Right lobe of liver (tissue), 6 donors: Measurements from ENCODE around the gene IDI1. TPM values are rescaled to one million over a fixed set of nuclear protein-coding genes. Genes with fewer than 3 reads are reported as not detected.
A peak's percentile ranks its signal among the peaks of the same experiment; 100 is the strongest.

Source experiments
- ATAC-seq, 4 donors: fragments of 200-7000 bp; cut with Tn5 transposase; one replicate each; pipeline ENCODE4 v1.9.1; 2020; ENCODE audit warnings: mild to moderate bottlenecking in 4 of 4, moderate library complexity in 4 of 4
- DNase-seq, 3 donors: peaks; one replicate each; pipeline ENCODE4 v3.0.0-alpha.2; 2020
- H3K27ac ChIP-seq, 3 donors: fragments of 200-600 bp; one replicate each; pipeline ENCODE4 v1.8.0; 2022
- H3K27me3 ChIP-seq, 2 donors: fragments of 200-600 bp; one replicate each; pipeline ENCODE4 v1.8.0; 2022
- H3K36me3 ChIP-seq, 4 donors: fragments of 200-600 bp; sonication (generic) in 1 of 4; one replicate each; pipeline versions ENCODE4 v1.5.1 to v1.8.0; 2017 to 2022; ENCODE audit warnings: control low read depth in 1 of 4
- H3K4me1 ChIP-seq, 4 donors: fragments of 200-600 bp; sonication (generic) in 1 of 4; one replicate each; pipeline versions ENCODE4 v1.5.1 to v1.8.0; 2017 to 2022; ENCODE audit warnings: control low read depth in 1 of 4
- H3K4me3 ChIP-seq, 3 donors: fragments of 200-600 bp; one replicate each; pipeline ENCODE4 v1.8.0; 2022
- H3K9me3 ChIP-seq, 4 donors: fragments of 200-600 bp; sonication (generic) in 1 of 4; one replicate each; pipeline versions ENCODE4 v1.5.1 to v1.8.0; 2017 to 2022; ENCODE audit warnings: control low read depth in 1 of 4
- POLR2A ChIP-seq: fragments of 450-650 bp; IDR thresholded peaks from one replicate; pipeline ENCODE4 v1.6.1; 2017; ENCODE audit warnings: antibody characterized with exemption, mild to moderate bottlenecking
- WGBS: methylation state at CpG from one replicate; pipeline ENCODE4 v1.1.6; 2018; ENCODE audit warnings: low coverage, low lambda C conversion rate; ENCODE audit not compliant: insufficient coverage; ENCODE audit errors: missing lambda C conversion rate; 5-methylcytosine and 5-hydroxymethylcytosine counted together
- intact Hi-C, 2 donors: fragments of 100-400 bp; cut with DNase I; formaldehyde crosslinking; loops; one replicate each; pipeline versions ENCODE4 v1.11.2 to v1.14.1; 2022
- total RNA-seq, 6 experiments: library from RNA; depleted of rRNA in 2 of 6; stranded (reverse); fragments of >200 nt in 2 of 6; fragmentation: NEBNext Ultra II Directional in 3 of 6; extraction: Animal tissue kit (Norgen Biotek cat#: 25700) in 3 of 6; gene quantifications; one replicate each; pipeline versions ENCODE4 v1.1.0 to v1.2.4, GENCODE V29; 2016 to 2023
- TF ChIP-seq, protein P1 (sequence below), 4 donors: fragments of 200-600 bp in 3 of 4; fragments of 450-650 bp in 1 of 4; IDR thresholded peaks; one replicate each; pipeline versions ENCODE4 v1.5.1 to v1.8.0; 2016 to 2022; ENCODE audit warnings: antibody characterized with exemption in 4 of 4, mild to moderate bottlenecking in 2 of 4
- donor health status: DM: no; HTN: yes; CAD: no.
- donor health status: DM: no; HTN: no; CAD: no.
- donor health status: DM: no; HTN: no; CAD: no.
- donor health status: DM: no; HTN: yes; CAD: no.
- donor health status: DM: no; HTN: yes; CAD: no.

IDI1 gene
- total RNA-seq, 6 experiments from 2014 or later, result 14.7 to 79.7 (median 28.4) TPM

DNA sequence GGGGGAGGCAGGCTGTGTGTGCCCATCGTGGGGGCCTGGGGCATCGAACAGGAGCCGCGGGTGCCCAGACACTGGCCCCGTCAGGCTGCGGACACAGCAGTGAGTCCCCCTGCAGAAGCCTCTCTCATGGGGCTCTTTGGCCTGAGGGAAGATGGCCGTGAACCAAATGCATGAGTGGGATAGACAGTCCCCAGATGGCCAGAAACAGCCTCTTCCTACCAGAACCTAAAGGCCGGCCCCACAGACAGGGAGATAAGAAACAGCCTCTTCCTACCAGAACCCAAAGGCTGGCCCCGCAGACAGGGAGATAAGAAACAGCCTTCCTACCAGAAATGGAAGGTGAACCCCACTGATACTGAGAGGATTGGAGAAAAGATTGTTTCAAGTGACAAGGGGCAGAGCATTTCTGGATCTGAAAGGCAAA is 39.8 kb downstream of the IDI1 start:
- 61% methylated on average over 2 of the region's 9 CpGs for WGBS
- DNase-seq, result no peak
- no peaks in the 10 kb centered on the region for H3K9me3 ChIP-seq

DNA sequence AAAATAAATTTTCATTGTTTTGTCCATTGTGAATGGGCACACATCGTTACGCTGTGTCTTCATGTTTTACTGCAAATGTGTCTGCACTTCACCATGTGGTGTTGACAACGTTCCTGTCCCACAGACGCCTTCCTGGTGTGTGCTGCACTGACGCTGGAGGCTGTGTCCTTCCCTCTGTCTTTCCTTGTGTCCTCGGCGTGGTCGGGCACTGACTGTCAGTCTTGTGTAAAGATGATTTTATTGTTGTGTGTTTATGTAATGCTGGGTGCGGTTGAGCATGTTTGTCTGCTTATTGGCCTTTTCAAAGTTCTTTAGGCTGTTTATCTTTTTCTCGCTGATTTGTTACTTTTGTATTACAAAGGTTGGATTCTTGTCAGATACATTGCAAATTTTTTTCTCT is 41.3 kb downstream of the IDI1 start:
- no peaks in the 10 kb centered on the region for H3K9me3 ChIP-seq
- ATAC-seq (no peak), DNase-seq (no peak)
- 90% methylated on average over 10 of the region's 10 CpGs for WGBS
- no peaks in the 10 kb centered on the region for H3K4me1 ChIP-seq
- H3K27ac ChIP-seq, result no peak overlapping the region
- H3K27me3 ChIP-seq, result no peaks in the 10 kb centered on the region
- H3K36me3 ChIP-seq, result peaks cover 0 to 91% (median 49%) of the 10 kb centered on the region in 4 donors
- no peak overlapping the region for H3K4me3 ChIP-seq
- TF ChIP-seq, protein P1, sequence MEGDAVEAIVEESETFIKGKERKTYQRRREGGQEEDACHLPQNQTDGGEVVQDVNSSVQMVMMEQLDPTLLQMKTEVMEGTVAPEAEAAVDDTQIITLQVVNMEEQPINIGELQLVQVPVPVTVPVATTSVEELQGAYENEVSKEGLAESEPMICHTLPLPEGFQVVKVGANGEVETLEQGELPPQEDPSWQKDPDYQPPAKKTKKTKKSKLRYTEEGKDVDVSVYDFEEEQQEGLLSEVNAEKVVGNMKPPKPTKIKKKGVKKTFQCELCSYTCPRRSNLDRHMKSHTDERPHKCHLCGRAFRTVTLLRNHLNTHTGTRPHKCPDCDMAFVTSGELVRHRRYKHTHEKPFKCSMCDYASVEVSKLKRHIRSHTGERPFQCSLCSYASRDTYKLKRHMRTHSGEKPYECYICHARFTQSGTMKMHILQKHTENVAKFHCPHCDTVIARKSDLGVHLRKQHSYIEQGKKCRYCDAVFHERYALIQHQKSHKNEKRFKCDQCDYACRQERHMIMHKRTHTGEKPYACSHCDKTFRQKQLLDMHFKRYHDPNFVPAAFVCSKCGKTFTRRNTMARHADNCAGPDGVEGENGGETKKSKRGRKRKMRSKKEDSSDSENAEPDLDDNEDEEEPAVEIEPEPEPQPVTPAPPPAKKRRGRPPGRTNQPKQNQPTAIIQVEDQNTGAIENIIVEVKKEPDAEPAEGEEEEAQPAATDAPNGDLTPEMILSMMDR (IDR thresholded peaks at IDR 0.05), result no peak
- no peak for TF ChIP-seq POLR2A
- intact Hi-C loops, result no loop called here

More for the DNA sequence above, 39.8 kb downstream of the IDI1 start:
- TF ChIP-seq, protein P1 (IDR thresholded peaks at IDR 0.05), result no peak
- TF ChIP-seq POLR2A, result no peak
- no peaks in the 10 kb centered on the region for H3K4me1 ChIP-seq
- H3K36me3 ChIP-seq, result peaks cover 0 to 89% (median 47%) of the 10 kb centered on the region in 4 donors
- no peak overlapping the region for H3K4me3 ChIP-seq
- intact Hi-C loops, result no loop called here
- no peaks in the 10 kb centered on the region for H3K27me3 ChIP-seq
- ATAC-seq, result no peak
- no peak overlapping the region for H3K27ac ChIP-seq

DNA sequence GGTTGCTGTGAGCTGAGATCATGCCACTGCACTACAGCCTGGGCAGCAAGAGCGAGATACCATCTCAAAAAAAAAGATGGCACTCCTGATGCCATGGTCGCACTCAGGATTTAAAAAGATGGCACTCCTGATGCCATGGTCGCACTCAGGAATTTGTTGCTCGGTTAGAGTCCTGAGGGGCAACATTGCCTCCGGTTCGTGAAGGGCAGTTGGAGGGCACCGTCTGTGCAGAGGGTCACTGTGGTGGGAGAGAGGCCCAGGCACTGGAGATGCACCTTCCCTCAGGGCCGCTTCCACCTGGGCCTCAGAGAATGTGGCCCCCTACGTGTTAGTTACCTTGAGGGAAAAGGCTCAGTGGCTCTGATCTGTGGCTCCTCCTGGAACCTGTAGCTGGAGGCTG is 42.3 kb downstream of the IDI1 start:
- intact Hi-C loops, result no loop called here
- no peak for TF ChIP-seq POLR2A
- TF ChIP-seq, protein P1 (IDR thresholded peaks at IDR 0.05), result no peak
- Histone ChIP-seq H3K4me3 (no peak overlapping the region), H3K27me3 (no peaks in the 10 kb centered on the region), H3K27ac (no peak overlapping the region), H3K4me1 (no peaks in the 10 kb centered on the region), H3K9me3 (no peaks in the 10 kb centered on the region), H3K36me3 (peaks cover 0 to 91% (median 47%) of the 10 kb centered on the region in 4 donors)
- WGBS, result no CpG with 5 or more reads among the region's 9 CpGs
- ATAC-seq, result no peak
- DNase-seq, result no peak

DNA sequence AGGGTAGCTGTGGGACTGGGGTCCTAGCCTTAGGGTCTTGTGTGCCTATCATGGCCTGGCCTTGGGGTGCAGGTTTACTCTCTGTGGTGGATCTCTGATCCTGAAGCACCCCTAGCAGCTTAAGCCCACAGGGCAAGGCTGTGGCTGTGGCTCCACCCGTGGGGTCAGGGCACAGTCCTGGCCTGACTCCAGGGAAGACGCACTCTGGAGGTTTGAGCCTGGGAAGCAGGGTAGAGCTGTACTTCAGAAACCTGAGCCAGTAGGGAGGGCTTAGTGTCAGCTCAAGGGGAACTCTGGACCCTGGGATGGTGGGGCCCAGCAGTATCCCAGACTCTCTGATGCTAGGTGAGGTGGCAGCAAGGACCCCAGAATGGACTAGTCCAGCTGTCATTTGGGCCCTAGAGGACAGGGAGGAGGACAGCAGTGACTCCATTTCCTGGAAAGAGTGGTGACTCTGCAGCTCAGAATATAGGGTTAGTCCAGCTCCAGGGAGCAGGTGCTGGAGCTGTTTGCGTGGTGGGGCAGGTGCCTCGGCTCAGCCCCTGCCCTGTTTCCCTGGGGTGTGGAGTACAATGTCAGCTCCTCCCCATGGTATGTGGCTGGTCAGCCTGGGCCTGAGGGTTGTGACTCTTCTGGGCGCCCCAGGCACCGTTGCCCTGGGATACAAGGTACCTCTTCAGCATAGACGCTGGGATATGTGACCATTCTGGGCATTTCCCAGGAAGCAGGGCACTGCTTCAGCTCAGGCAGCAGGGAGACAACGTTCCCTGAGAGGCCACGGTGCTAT is 44.8 kb downstream of the IDI1 start:
- Histone ChIP-seq H3K4me3 (no peak overlapping the region), H3K27ac (no peak overlapping the region), H3K9me3 (no peaks in the 10 kb centered on the region), H3K4me1 (no peaks in the 10 kb centered on the region), H3K27me3 (no peaks in the 10 kb centered on the region), H3K36me3 (peaks cover 0 to 97% (median 54%) of the 10 kb centered on the region in 4 donors)
- TF ChIP-seq, protein P1 (IDR thresholded peaks at IDR 0.05), result no peak
- no peak for TF ChIP-seq POLR2A
- DNase-seq (no peak), ATAC-seq (peak in 1 of 4 donors; percentile 20)
- intact Hi-C loops, result no loop called here
- WGBS, result no CpG with 5 or more reads among the region's 9 CpGs
